ENCODE data around the gene CAPN10.

CAPN10 gene

GRCh38 chr2:240557808-240558207 lies 28.7 kb upstream of the CAPN10 start, which contains the start of gene ANKMY1:
Gene ANKMY1 (minus strand): TSS chr2:240557988. CDS start chr2:240557335, 653 bp downstream.
- Histone ChIP-seq H3K4me3 (ENCODE audit: low read depth, low read length) (peak within 1 kb of the TSS; percentile 15; the same call in 1 of the 2 replicates), H3K4me1 (peaks cover 4% of the 10 kb centered on the region; the same call in 1 of the 2 replicates), H3K9me3 (no peaks in the 10 kb centered on the region; the same call in 1 of the 2 replicates), H3K36me3 (peaks cover 12% of the 10 kb centered on the region), H3K27me3 (no peaks in the 10 kb centered on the region)
- DNase-seq: peak; percentile 90
- TF ChIP-seq, protein P1, sequence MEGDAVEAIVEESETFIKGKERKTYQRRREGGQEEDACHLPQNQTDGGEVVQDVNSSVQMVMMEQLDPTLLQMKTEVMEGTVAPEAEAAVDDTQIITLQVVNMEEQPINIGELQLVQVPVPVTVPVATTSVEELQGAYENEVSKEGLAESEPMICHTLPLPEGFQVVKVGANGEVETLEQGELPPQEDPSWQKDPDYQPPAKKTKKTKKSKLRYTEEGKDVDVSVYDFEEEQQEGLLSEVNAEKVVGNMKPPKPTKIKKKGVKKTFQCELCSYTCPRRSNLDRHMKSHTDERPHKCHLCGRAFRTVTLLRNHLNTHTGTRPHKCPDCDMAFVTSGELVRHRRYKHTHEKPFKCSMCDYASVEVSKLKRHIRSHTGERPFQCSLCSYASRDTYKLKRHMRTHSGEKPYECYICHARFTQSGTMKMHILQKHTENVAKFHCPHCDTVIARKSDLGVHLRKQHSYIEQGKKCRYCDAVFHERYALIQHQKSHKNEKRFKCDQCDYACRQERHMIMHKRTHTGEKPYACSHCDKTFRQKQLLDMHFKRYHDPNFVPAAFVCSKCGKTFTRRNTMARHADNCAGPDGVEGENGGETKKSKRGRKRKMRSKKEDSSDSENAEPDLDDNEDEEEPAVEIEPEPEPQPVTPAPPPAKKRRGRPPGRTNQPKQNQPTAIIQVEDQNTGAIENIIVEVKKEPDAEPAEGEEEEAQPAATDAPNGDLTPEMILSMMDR (IDR thresholded peaks at IDR 0.05; ENCODE audit: low read depth, low read length): no peak

- Histone ChIP-seq H3K36me3 (peaks cover 8% of the 10 kb centered on the region), H3K4me3 (ENCODE audit: low read depth, low read length) (peak overlapping the region; percentile 15; the same call in 1 of the 2 replicates), H3K4me1 (peaks cover 4% of the 10 kb centered on the region; the same call in 1 of the 2 replicates), H3K9me3 (no peaks in the 10 kb centered on the region; the same call in 1 of the 2 replicates), H3K27me3 (no peaks in the 10 kb centered on the region)
- TF ChIP-seq, protein P1 (IDR thresholded peaks at IDR 0.05; ENCODE audit: low read depth, low read length): no peak
- no peak for DNase-seq
These were observed 28.2 kb upstream of the CAPN10 start for GRCh38 chr2:240558236-240558761.

DNA sequence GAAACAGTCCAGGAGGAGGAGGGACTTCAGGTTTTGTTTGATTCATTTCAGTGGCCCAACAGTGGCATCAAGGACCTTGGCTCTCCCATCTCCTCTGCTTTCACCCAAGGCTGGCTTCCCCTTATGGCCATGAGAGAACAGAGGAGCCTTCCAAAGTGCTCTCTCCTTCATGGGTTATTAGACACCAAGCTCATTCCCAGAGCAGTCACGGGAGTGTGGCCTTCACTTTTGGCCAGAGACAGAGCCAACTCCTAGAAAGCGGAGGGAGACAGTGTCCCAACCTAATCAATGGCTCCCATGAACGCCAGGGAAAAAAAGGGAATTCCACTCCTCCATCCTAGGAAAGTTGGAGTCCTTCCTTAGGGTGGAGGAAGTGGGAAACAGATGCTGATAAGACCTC lies 27.2 kb upstream of the CAPN10 start:
- peak overlapping the region; percentile 73 for H3K4me3 ChIP-seq (ENCODE audit: low read depth, low read length)
- peaks cover 4% of the 10 kb centered on the region; the same call in 1 of the 2 replicates for H3K4me1 ChIP-seq
- peaks cover under 1% of the 10 kb centered on the region; the same call in 1 of the 2 replicates for H3K36me3 ChIP-seq
- H3K9me3 ChIP-seq: no peaks in the 10 kb centered on the region
- TF ChIP-seq, protein P1 (IDR thresholded peaks at IDR 0.05; ENCODE audit: low read depth, low read length): no peak
- no peaks in the 10 kb centered on the region for H3K27me3 ChIP-seq
- DNase-seq: no peak

- peak within 1 kb of the TSS; percentile 73 for H3K4me3 ChIP-seq (ENCODE audit: low read depth, low read length)
- no peaks in the 10 kb centered on the region for H3K27me3 ChIP-seq
- DNase-seq: peak; percentile 96
- no peaks in the 10 kb centered on the region for H3K9me3 ChIP-seq
- H3K36me3 ChIP-seq: no peaks in the 10 kb centered on the region
- TF ChIP-seq, protein P1 (IDR thresholded peaks at IDR 0.05; ENCODE audit: low read depth, low read length): no peak
- peaks cover 4% of the 10 kb centered on the region for H3K4me1 ChIP-seq
These were observed 26.5 kb upstream of the CAPN10 start, which contains the start of gene DUSP28 for GRCh38 chr2:240560084-240560479. Gene DUSP28 (plus strand): TSS chr2:240560357. CDS start chr2:240560685, 328 bp downstream.

GRCh38 chr2:240560480-240561324 lies 25.8 kb upstream of the CAPN10 start:
- no peaks in the 10 kb centered on the region for H3K27me3 ChIP-seq
- TF ChIP-seq, protein P1 (IDR thresholded peaks at IDR 0.05; ENCODE audit: low read depth, low read length): peak; percentile 36; the same call in 1 of the 2 replicates
- DNase-seq: peak; percentile 100
- peak overlapping the region; percentile 73 for H3K4me3 ChIP-seq (ENCODE audit: low read depth, low read length)
- peaks cover 9% of the 10 kb centered on the region for H3K4me1 ChIP-seq
- no peaks in the 10 kb centered on the region for H3K9me3 ChIP-seq
- no peaks in the 10 kb centered on the region for H3K36me3 ChIP-seq

All from BE2C (cell line).